GM18909 (cell line): ENCODE data around the gene CNOT10.
"Not testable (repeated sequence)": the region's sequence is repeated elsewhere in the genome, so short reads cannot be mapped to it uniquely, and the experiment has no call there.

ENCODE experiments used
- ATAC-seq: cut with Tn5 transposase; IDR thresholded peaks from one replicate; pipeline ENCODE4 v1.9.1; 2021; ENCODE audit warnings: mild to moderate bottlenecking; ENCODE audit not compliant: unreplicated experiment, poor library complexity

Gene CNOT10

GRCh38 chr3:32686713-32687112 lies 1.7 kb downstream of the CNOT10 start:
- ATAC-seq: no peak

DNA sequence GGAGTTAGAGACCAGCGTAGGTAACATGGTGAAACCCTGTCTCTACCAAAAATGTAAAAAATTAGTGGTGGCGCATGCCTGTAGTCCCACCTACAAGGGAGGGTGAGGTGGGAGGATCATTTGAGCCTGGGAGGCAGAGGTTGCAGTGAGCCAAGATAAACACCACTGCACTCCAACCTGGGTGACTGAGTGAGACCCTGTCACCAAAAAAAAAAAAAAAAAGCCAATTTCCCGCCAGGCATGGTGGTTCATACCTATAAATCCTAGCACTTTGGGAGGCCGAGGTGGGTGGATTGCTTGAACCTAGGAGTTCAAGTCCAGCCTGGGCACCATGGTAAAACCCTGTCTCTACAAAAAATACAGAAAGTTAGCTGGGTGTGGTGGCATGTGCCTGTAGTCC lies 6.9 kb downstream of the CNOT10 start:
- ATAC-seq: no peak

DNA sequence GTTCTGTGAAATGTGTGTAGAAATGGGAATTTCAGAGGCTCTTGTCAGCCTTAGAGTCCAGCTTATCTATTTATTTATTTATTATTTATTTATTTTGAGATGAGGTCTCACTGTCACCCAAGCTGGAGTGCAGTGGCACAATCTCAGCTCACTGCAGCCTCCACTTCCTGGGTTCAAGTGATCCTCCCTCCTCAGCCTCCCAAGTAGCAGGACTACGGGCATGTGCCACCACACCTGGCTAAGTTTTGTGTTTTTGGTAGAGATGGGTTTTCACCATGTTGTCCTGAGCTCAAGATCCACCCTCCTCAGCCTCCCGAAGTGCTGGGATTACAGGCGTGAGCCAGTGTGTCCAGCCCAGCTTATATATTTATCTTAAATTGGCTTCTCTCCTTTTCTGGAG lies 11.5 kb downstream of the CNOT10 start:
- no peak for ATAC-seq

DNA sequence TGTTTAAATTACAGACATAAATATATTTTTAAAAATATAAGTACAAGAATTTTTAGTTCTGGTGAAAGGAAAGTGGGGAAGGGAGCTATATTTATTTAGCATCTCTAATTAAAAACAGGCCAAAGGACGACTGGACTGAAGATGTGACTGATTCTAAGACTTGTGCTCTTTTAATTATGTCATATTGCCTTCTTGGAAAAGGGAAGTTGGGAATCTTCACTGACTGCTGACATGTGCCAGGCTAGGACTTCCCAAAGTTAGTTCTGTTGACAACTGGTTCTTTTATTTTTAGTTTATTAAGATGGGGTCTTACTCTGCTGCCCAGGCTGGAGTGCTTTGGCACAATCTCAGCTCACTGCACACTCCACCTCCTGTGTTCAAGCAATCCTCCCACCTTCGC lies 13.5 kb downstream of the CNOT10 start:
- no peak for ATAC-seq

DNA sequence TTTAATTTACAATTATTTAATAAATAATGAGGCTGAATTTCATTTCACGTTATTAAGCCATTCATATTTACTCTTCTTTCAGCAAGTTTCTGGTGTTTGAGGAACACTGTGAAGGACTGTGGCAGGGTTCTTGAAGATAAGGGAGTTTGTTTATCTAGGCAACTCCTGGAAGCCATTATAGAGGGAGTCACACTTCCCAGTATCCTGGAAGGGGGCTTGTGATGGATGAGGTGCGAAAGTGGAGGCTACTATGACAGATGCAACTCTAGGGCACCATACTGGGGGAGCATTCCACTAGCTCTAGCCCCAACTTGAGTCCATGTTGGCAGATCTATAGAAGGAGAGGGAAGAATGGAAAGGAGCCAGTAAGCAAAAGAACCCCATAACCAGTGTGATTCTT lies 14.4 kb downstream of the CNOT10 start:
- ATAC-seq: no peak

DNA sequence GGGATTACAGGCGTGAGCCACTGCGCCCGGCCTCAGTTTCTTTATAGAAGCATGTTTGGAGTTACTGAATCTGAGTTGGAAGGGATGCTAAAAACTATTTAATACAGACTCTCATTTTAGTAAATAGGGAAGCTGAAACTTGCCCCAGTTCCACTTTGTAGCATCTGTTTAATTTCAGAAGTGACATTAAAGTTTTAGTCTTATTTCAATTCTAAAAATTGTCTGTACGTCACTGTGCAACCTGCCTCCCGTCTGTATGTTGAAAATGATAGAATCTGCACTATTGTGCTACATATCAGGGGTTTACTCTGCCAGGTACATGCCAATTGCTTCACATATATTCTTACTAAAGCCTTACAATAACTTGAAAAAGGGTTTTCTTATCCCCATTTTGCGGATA lies 15.3 kb downstream of the CNOT10 start:
- ATAC-seq: no peak

- no peak for ATAC-seq
Observed at GRCh38 chr3:32703491-32703972, 18.5 kb downstream of the CNOT10 start.

DNA sequence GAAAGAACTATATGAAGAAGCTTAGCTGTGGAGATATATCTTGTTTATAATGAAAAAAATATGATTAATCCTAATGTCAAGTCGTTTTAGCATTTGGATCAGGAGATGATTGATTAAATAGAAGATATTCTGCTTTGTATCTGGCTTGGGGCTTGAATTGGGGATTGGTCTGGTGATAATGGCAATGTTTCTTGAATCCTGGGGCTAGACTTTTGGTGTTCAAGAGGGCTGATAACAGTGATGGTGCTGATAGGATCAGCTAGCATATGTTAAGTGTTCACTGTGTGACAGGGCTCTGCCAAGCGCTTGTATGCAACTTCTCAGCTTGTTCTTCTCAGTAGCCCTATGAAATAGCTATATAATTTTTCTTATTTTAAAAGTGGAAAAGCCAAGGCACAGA lies 20.2 kb downstream of the CNOT10 start:
- no peak for ATAC-seq

GRCh38 chr3:32706348-32707025 lies 21.5 kb downstream of the CNOT10 start:
- no peak for ATAC-seq

DNA sequence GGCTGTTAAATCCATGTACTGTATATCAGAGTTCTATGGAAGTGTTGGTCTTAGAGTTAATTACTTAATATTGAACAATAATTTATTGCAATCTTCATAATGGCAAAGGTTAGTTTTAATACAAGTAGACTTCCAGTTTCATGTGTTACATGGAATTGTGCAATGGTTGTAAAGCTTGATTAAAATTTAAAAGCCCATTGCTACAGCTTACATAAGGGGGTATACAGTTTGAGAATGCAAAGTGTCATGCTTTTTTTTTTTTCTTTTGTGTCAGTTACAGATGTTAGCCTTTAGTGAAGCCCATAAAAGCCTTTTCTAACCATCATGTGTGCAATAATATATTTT lies 22.0 kb downstream of the CNOT10 start:
- ATAC-seq: no peak

GRCh38 chr3:32708672-32709283 lies 23.8 kb downstream of the CNOT10 start:
- ATAC-seq: no peak

- ATAC-seq: no peak
Observed at GRCh38 chr3:32709346-32709745, 24.4 kb downstream of the CNOT10 start.

GRCh38 chr3:32712506-32713055 lies 27.6 kb downstream of the CNOT10 start:
- ATAC-seq: no peak

DNA sequence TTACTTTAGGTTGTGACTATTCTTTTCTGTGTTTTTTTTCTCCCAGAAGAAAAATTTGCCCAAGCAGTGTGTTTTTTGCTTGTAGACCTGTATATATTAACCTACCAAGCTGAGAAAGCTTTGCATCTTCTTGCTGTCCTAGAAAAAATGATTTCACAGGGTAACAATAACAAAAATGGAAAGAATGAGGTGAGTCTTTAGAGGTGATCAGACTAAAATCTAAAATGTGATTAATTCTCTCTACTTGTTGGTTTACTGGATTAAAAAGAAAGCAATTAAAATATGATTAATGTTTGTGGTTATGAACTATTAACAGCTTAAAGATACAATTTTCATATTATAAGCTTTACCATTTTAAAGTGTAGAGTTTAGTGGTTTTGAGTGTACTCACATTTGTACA lies 28.2 kb downstream of the CNOT10 start:
- ATAC-seq: no peak

DNA sequence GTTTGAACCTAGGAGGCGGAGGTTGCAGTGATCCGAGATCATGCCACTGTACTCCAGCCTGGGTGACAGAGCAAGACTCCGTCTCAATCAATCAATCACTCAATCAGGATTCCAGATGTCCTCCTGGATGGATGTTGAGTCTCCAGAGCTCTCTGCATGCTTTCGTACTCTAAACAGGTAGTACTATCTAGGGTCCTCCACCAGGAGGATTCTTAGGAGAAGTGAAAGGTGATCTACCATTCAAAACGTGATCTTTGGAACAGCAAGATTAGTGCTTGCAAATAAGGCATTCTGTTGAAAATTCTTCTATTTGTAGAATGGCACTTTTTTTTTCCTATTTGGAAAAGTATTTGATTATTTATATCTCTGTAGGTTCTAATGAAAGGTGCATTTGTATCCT lies 34.3 kb downstream of the CNOT10 start:
- ATAC-seq: no peak

GRCh38 chr3:32719931-32720330 lies 34.9 kb downstream of the CNOT10 start:
- no peak for ATAC-seq

- ATAC-seq: no peak
Observed at GRCh38 chr3:32725721-32726120, 40.7 kb downstream of the CNOT10 start.

DNA sequence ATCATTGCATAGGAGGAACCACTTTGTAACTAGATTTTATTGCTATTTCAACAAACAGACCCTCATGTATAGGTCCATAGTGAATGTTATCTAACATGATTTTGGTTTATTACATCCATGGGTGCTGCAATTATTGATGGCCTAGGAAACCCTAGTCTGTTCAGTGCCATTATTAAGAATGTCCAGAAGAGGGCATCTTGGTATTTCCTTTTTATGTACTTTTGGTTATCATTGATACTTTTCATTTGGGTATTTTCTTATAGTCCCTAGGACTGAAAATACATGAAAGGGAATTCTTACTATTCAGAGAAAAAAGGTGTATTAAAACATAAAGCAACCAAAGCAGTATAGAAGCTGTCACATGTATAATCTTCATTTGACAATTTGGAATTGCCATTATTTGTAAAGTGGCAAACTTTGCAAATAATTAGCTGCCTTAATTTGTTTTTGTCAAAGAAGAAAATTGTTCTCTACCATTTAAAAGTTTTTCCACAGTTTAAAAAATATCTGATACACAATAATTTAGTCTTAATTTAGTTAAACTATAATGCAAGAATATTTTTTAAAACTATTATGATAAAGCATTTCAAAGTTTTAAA lies 48.7 kb downstream of the CNOT10 start:
- no peak for ATAC-seq

- no peak for ATAC-seq
Observed at GRCh38 chr3:32734756-32735155, 49.8 kb downstream of the CNOT10 start.

DNA sequence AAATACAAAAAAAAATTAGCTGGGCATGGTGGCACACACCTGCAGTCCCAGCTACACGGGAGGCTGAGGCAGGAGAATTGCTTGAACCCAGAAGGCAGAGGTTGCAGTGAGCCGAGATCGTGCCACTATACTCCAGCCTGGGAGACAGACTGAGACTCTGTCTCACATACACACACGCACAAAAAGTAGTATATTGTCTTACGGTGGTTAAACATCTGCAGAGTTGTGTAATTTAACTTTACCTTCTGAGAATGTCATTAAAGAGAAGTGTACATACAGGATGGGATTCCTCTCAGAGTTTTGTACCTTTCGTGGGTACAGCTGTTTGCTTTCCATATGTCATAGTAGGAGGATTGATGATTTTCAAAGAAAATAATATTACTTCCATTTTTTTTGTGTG lies 58.5 kb downstream of the CNOT10 start:
- not testable (repeated sequence) for ATAC-seq

DNA sequence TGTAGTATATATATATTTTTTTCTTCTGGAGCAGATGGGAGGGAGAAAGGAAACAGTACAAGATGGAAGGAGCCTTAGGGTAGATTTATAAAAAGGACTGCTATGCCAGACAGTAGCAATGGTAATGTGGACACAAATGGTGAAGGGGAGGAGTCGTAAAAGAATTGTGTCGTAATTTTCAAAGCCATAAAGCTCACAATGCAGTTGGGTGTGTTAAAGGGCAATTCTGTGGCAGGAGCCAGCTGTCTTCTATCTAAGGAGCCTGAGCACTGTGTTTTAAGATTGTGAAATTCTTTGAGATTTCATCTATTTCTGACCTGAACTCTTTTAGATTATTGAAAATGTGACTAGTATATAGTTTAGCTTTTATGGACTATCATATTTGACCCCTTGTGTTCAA lies 58.9 kb downstream of the CNOT10 start:
- no peak for ATAC-seq

GRCh38 chr3:32751377-32751776 lies 66.4 kb downstream of the CNOT10 start:
- ATAC-seq: no peak
